ENCODE results near the gene FBXL20.
"Not testable (repeated sequence)": the region's sequence is repeated elsewhere in the genome, so short reads cannot be mapped to it uniquely, and the experiment has no call there.

FBXL20 gene

GRCh38 chr17:39261286-39261685 lies 140.1 kb downstream of the FBXL20 start:
- Histone ChIP-seq H4K20me1 (ENCODE audit: insufficient read depth) (no peaks in the 10 kb centered on the region), H3K79me2 (ENCODE audit: insufficient read depth, low read depth) (no peaks in the 10 kb centered on the region), H3K27me3 (ENCODE audit: insufficient read depth, low read depth) (no peaks in the 10 kb centered on the region), H3K4me3 (IDR thresholded peaks at IDR 0.05; ENCODE audit: insufficient read depth, low read depth, low read length) (no peak overlapping the region), H3K4me2 (no peak overlapping the region), H3K4me1 (ENCODE audit: low read depth, poor library complexity, severe bottlenecking) (no peaks in the 10 kb centered on the region), H2AFZ (ENCODE audit: low read depth) (no peak overlapping the region), H3K9ac (no peak overlapping the region), H3K27ac (no peak overlapping the region), H3K36me3 (ENCODE audit: insufficient read depth) (no peaks in the 10 kb centered on the region)
- TF ChIP-seq, protein P1, sequence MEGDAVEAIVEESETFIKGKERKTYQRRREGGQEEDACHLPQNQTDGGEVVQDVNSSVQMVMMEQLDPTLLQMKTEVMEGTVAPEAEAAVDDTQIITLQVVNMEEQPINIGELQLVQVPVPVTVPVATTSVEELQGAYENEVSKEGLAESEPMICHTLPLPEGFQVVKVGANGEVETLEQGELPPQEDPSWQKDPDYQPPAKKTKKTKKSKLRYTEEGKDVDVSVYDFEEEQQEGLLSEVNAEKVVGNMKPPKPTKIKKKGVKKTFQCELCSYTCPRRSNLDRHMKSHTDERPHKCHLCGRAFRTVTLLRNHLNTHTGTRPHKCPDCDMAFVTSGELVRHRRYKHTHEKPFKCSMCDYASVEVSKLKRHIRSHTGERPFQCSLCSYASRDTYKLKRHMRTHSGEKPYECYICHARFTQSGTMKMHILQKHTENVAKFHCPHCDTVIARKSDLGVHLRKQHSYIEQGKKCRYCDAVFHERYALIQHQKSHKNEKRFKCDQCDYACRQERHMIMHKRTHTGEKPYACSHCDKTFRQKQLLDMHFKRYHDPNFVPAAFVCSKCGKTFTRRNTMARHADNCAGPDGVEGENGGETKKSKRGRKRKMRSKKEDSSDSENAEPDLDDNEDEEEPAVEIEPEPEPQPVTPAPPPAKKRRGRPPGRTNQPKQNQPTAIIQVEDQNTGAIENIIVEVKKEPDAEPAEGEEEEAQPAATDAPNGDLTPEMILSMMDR (conservative IDR thresholded peaks at IDR 0.05; ENCODE audit: low read depth, low read length): peak; percentile 65

DNA sequence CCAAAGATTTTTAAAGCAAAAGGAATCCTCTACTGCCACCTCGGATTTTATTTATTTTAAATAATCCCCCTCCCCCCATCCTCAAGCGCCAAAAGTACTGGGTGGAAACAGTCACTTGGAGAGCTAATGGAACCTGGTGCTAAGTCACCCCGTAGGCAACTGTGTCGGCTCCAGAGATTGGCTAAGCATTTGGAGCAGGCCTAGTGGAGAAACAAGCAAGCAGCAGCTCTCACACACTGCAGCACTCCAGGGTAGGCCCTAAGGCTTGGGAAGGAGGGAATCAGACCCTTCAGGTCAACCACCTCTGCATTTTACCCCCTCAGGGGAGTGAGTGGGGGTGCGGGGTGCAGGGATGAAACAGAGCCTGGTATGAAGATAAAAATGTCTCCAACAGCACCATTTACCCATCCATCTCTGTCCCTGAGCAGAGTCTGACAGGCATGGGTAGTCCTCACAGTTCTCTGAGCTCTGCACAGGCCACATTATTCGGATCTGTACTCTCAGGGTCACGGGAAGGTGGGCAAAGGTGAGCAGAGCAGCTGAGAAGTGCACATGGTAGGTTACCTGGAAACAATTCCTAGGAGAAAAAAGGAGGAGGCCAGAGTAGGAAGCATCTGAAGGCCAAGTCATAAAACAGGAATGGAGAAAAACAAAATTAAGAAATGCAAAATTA lies 148.5 kb downstream of the FBXL20 start:
- no peaks in the 10 kb centered on the region for H3K4me1 ChIP-seq (ENCODE audit: low read depth, poor library complexity, severe bottlenecking)
- H3K4me3 ChIP-seq (IDR thresholded peaks at IDR 0.05; ENCODE audit: insufficient read depth, low read depth, low read length): no peak overlapping the region
- H3K4me2 ChIP-seq: no peak overlapping the region
- no peaks in the 10 kb centered on the region for H3K79me2 ChIP-seq (ENCODE audit: insufficient read depth, low read depth)
- H3K36me3 ChIP-seq (ENCODE audit: insufficient read depth): no peaks in the 10 kb centered on the region
- H3K9ac ChIP-seq: no peak overlapping the region
- no peak overlapping the region for H2AFZ ChIP-seq (ENCODE audit: low read depth)
- H3K27ac ChIP-seq: no peak overlapping the region
- TF ChIP-seq, protein P1 (conservative IDR thresholded peaks at IDR 0.05; ENCODE audit: low read depth, low read length): no peak
- no peaks in the 10 kb centered on the region for H4K20me1 ChIP-seq (ENCODE audit: insufficient read depth)
- no peaks in the 10 kb centered on the region for H3K27me3 ChIP-seq (ENCODE audit: insufficient read depth, low read depth)

- Histone ChIP-seq H3K79me2 (ENCODE audit: insufficient read depth, low read depth) (no peaks in the 10 kb centered on the region), H3K36me3 (ENCODE audit: insufficient read depth) (no peaks in the 10 kb centered on the region)
These were observed 149.4 kb downstream of the FBXL20 start for GRCh38 chr17:39251997-39252396.

GRCh38 chr17:39250076-39250475 lies 151.3 kb downstream of the FBXL20 start:
- H3K4me2 ChIP-seq; H2AFZ ChIP-seq (ENCODE audit: low read depth); H4K20me1 ChIP-seq (ENCODE audit: insufficient read depth); H3K36me3 ChIP-seq (ENCODE audit: insufficient read depth); H3K4me3 ChIP-seq (IDR thresholded peaks at IDR 0.05; ENCODE audit: insufficient read depth, low read depth, low read length); H3K27me3 ChIP-seq (ENCODE audit: insufficient read depth, low read depth); H3K4me1 ChIP-seq (ENCODE audit: low read depth, poor library complexity, severe bottlenecking); H3K27ac ChIP-seq; H3K9ac ChIP-seq; H3K79me2 ChIP-seq (ENCODE audit: insufficient read depth, low read depth): not testable (repeated sequence)

More at GRCh38 chr17:39251997-39252396, 149.4 kb downstream of the FBXL20 start:
- H3K9ac ChIP-seq: no peak overlapping the region
- no peak overlapping the region for H3K27ac ChIP-seq
- no peaks in the 10 kb centered on the region for H4K20me1 ChIP-seq (ENCODE audit: insufficient read depth)
- no peak overlapping the region for H3K4me3 ChIP-seq (IDR thresholded peaks at IDR 0.05; ENCODE audit: insufficient read depth, low read depth, low read length)
- no peaks in the 10 kb centered on the region for H3K4me1 ChIP-seq (ENCODE audit: low read depth, poor library complexity, severe bottlenecking)
- no peak overlapping the region for H3K4me2 ChIP-seq
- TF ChIP-seq, protein P1 (conservative IDR thresholded peaks at IDR 0.05; ENCODE audit: low read depth, low read length): no peak
- no peaks in the 10 kb centered on the region for H3K27me3 ChIP-seq (ENCODE audit: insufficient read depth, low read depth)
- H2AFZ ChIP-seq (ENCODE audit: low read depth): no peak overlapping the region

- Histone ChIP-seq H3K36me3 (ENCODE audit: insufficient read depth) (no peaks in the 10 kb centered on the region), H3K9ac (no peak overlapping the region), H3K4me3 (IDR thresholded peaks at IDR 0.05; ENCODE audit: insufficient read depth, low read depth, low read length) (no peak overlapping the region), H3K27me3 (ENCODE audit: insufficient read depth, low read depth) (no peaks in the 10 kb centered on the region), H2AFZ (ENCODE audit: low read depth) (no peak overlapping the region), H3K79me2 (ENCODE audit: insufficient read depth, low read depth) (no peaks in the 10 kb centered on the region), H4K20me1 (ENCODE audit: insufficient read depth) (no peaks in the 10 kb centered on the region), H3K4me1 (ENCODE audit: low read depth, poor library complexity, severe bottlenecking) (no peaks in the 10 kb centered on the region), H3K4me2 (no peak overlapping the region), H3K27ac (no peak overlapping the region)
- TF ChIP-seq, protein P1 (conservative IDR thresholded peaks at IDR 0.05; ENCODE audit: low read depth, low read length): peak; percentile 45; the same call in 1 of the 2 replicates
These were observed 155.2 kb downstream of the FBXL20 start for GRCh38 chr17:39246274-39246673.
